COR-L47 (cell line): ENCODE measurements around the gene FOXE3.

Source experiments
- DNase-seq: peaks from one replicate; lab custom pipeline; 2025; lab: John Stamatoyannopoulos, UW

The FOXE3 gene

GRCh38 chr1:47435506-47436303 is 19.6 kb downstream of the FOXE3 start:
- DNase-seq = no peak

GRCh38 chr1:47436304-47436978 is 20.4 kb downstream of the FOXE3 start:
- DNase-seq = peak; percentile 51

GRCh38 chr1:47436979-47437446 is 20.9 kb downstream of the FOXE3 start:
- no peak for DNase-seq

- peak; percentile 62 for DNase-seq
These were observed 21.5 kb downstream of the FOXE3 start, which contains the start of gene FOXD2 for GRCh38 chr1:47437447-47438164. FOXD2 (plus strand) TSS chr1:47438044; CDS start chr1:47438136, 92 bp downstream.

GRCh38 chr1:47438165-47439016 is 22.3 kb downstream of the FOXE3 start:
- no peak for DNase-seq

- DNase-seq = no peak
These were observed 23.1 kb downstream of the FOXE3 start for GRCh38 chr1:47439017-47439818.

GRCh38 chr1:47439819-47440598 is 23.9 kb downstream of the FOXE3 start:
- no peak for DNase-seq

- no peak for DNase-seq
These were observed 24.6 kb downstream of the FOXE3 start for GRCh38 chr1:47440599-47441081.

GRCh38 chr1:47441450-47442106 is 25.5 kb downstream of the FOXE3 start:
- DNase-seq = no peak

- DNase-seq = no peak
These were observed 26.1 kb downstream of the FOXE3 start for GRCh38 chr1:47442202-47442601.

GRCh38 chr1:47442842-47443529 is 26.9 kb downstream of the FOXE3 start:
- DNase-seq = no peak

GRCh38 chr1:47443530-47444296 is 27.6 kb downstream of the FOXE3 start:
- no peak for DNase-seq

- DNase-seq = no peak
These were observed 28.1 kb downstream of the FOXE3 start for GRCh38 chr1:47444297-47444561.

GRCh38 chr1:47444562-47445465 is 28.7 kb downstream of the FOXE3 start:
- DNase-seq = no peak

GRCh38 chr1:47445823-47446550 is 29.9 kb downstream of the FOXE3 start:
- DNase-seq = no peak

- DNase-seq = no peak
These were observed 32.6 kb downstream of the FOXE3 start for GRCh38 chr1:47448462-47449222.
